ENCODE measurements around the gene DOLPP1.
A peak's percentile ranks its signal among the peaks of the same experiment; 100 is the strongest.

The DOLPP1 gene

GRCh38 chr9:129138476-129139232 is 57.7 kb downstream of the DOLPP1 start:
- DNase-seq (ENCODE audit: low read depth in 2 of 2): no peak

GRCh38 chr9:129139233-129139992 is 58.5 kb downstream of the DOLPP1 start:
- DNase-seq (ENCODE audit: low read depth in 2 of 2): peak; percentile 48

GRCh38 chr9:129139993-129140396 is 59.1 kb downstream of the DOLPP1 start:
- peak; percentile 41 to 63 for DNase-seq (ENCODE audit: low read depth in 2 of 2)

Data from stimulated activated CD4-positive, alpha-beta T cell treated with anti-CD3 and anti-CD28 coated beads, Interleukin-1b, Interleukin-23, amount 100 ng/mL, for 1 hour (primary cell).